HG03060 (cell line): ENCODE data around the gene GABRR1.

Experiments
- ATAC-seq: cut with Tn5 transposase; IDR thresholded peaks from one replicate; pipeline ENCODE4 v1.9.1; 2021; ENCODE audit warnings: low read depth, moderate number of reproducible peaks; ENCODE audit not compliant: unreplicated experiment

Gene GABRR1

GRCh38 chr6:89221129-89221528 is 4.0 kb upstream of the GABRR1 start:
- no peak for ATAC-seq

DNA sequence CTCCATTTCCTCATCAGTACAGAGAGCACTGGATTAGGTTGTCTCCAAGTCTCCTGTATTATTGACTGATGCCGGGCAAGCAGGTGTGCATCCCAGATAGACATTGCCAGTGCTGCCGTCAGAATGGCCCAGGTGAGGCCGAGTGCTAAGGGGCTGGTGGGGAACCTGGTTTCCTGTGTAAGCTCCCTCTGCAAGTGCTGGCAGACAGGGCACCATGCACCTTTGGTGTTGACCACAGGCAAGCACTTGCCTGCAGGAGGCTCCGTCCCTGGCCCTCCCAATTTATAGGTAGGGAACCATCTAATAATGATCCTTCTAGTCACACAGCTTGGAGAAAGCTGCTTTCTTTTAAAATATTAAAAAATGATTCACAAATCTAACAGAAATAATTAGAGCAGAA is 747 bp downstream of the GABRR1 start:
- no peak for ATAC-seq

GRCh38 chr6:89215391-89215790 is 1.8 kb downstream of the GABRR1 start:
- ATAC-seq, result no peak

DNA sequence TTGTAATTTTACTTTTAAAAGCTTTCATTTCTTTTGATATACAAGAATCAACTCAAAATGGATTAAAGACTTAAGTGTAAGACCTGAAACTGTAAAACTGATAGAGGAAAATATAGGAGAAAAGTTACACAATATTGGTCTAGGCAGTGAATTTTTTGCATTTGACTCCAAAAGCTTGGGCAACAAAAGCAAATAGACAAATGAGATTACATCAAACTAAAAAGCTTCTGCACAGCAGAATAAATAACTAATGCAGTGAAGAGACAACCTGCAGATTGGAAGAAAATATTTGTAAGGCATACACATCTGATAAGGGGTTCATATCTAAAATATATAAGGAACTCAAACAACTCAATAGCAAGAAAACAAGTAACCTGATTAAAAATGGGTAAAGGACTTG is 3.0 kb downstream of the GABRR1 start:
- ATAC-seq, result no peak

DNA sequence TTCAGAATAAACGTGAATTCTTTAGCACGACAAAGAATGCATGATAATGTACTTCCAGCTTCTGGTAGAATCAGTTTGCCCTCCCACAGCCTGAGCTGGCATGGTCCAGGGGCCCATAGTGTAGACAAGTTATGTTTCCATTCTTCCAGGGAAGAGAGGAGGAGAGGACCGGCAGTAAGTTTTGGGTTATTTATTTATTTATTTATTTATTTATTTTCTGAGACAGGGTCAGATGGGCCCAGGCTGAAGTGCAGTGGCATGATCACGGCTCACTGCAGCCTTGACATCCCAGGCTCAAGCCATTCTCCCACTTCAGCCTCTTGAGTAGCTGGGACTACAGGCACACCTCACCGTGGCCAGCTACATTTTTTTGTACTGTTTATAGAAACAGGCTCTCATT is 4.7 kb downstream of the GABRR1 start:
- no peak for ATAC-seq

DNA sequence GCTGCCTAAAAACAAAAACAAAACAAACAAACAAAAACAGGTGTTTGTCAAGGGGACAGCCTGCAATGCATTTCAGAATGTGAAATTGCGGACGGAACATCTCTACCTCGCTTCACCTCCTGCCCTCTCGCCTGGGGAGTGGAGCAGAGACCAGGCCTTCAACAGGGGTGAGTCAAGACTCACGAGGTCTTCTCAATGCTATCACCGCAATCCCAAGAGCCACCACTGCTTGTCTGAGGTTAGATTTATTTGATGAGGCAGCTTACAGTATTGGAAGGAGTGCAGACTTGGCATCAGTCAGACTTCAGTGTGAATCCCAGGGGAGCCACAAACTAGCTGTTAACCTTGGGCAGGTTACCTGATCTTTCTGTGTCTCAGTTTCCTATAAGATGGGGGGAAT is 7.7 kb downstream of the GABRR1 start:
- ATAC-seq, result no peak

DNA sequence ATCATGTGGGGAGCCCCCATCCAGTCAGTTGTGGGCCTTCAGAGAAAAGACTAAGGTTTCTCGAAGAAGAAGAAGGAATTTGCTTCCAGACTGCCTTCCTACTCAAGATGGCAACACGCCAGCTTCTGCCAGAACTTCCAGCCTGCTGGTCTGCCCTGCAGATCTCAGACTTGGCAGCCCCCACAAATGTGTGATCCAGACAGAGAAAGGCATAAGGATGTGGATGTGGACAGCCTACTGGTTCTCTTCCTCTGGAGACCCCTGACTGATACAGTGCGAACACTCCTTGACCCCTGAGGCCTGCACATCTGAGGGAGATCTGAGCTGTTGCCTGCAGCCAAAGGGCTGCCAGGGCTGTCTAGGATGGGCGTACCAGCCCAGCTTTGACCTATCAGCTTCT is 8.6 kb downstream of the GABRR1 start:
- ATAC-seq, result no peak

DNA sequence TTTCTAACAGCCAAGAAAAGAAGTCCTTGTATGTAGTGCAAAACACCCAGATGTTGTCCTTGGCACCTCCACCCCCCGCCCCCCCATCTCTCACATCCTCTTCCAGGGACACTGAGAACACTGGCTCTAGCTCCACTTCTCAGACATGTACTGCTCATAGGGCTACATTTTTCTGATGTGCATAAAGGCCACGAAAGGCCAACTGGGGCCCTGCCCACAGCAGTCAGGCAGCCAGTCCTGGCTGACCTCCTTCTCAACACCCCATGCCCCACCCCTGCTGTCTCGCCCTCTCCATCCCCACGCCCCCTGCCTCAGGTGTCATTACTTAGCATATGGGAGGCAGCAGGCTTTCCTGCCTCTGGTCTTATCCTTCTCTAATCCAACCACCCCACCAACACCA is 11.3 kb downstream of the GABRR1 start:
- ATAC-seq, result no peak

GRCh38 chr6:89204096-89204495 is 13.1 kb downstream of the GABRR1 start:
- ATAC-seq, result no peak

- ATAC-seq, result no peak
Observed at GRCh38 chr6:89200706-89201215, 16.4 kb downstream of the GABRR1 start.

- no peak for ATAC-seq
Observed at GRCh38 chr6:89199579-89199978, 17.6 kb downstream of the GABRR1 start.

GRCh38 chr6:89198235-89198634 is 18.9 kb downstream of the GABRR1 start:
- ATAC-seq, result no peak

DNA sequence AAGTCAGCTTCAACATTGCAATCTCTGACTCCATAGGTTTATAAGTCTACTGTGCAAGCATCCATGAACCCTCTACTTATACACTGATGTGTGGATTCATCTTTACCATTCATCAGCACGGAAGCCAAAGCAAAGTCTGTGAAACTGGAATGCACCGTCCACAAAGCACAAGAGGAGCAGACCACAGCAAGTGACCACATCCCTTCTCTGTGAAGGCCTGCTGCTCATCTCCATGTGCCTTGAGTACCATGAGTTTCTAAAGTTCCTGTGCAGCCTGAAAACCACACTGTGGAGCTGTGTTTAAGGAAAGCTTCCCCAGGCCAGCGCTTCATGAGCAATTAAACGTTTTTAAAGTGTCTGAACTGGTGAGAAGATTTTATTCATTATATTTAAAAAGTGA is 20.0 kb downstream of the GABRR1 start:
- ATAC-seq, result no peak

DNA sequence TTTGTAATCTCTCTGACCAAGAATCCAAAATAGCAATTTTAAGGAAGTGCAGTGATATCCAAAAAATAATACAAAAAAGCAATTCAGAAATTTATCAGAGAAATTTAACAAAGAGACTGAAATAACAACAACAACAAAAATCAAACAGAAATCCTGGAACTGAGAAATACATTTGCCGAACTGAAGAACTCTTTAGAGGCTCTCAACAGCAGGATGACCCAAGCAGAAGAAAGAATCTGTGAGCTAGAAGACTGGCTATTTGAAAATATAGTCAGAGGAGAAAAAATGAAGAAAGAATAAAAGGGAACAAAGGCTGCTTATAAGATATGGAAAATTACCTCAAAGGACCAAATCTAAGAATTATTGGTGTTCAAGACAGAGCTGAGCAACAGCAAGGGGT is 22.6 kb downstream of the GABRR1 start:
- ATAC-seq, result no peak

- ATAC-seq, result no peak
Observed at GRCh38 chr6:89190741-89191140, 26.4 kb downstream of the GABRR1 start.

- no peak for ATAC-seq
Observed at GRCh38 chr6:89187504-89187903, 29.7 kb downstream of the GABRR1 start.

- no peak for ATAC-seq
Observed at GRCh38 chr6:89186762-89187161, 30.4 kb downstream of the GABRR1 start.

DNA sequence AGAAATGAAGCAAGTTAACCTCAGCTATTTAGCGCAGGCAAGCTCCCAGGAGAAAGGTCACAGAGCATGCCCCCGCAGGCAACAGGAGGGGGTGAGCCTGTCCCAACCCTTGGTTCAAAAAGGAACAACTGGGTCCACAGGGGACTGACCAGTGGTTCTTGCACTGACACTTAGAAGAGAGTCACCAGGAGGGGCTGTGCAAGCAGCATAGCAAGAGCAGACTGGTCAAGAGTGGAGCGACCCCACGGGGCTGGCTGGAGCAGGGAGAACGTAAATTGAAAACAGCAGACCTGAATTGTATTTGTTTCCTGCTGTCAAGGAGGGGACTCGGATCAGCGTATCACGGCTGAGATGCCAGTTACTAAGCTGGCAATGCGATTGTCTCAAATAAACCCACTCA is 32.8 kb downstream of the GABRR1 start:
- ATAC-seq, result no peak

DNA sequence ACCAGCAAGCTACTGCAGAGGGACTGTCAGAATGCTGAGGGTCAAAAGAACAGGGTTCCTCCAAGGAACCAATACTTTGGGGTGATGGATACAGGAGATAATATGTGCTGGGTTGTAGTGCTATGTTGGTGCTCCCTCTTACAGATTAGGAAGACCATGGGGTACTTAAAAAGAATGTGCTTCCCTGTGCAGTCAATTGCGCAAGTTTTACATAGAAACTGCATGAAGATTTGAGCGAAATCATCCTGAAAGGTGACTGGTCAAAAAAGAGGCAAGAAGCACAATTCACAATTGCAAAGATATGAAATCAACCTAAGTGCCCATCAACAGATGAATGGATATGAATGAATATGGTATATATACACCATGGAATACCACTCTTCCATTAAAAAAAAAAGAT is 33.9 kb downstream of the GABRR1 start:
- ATAC-seq, result no peak

DNA sequence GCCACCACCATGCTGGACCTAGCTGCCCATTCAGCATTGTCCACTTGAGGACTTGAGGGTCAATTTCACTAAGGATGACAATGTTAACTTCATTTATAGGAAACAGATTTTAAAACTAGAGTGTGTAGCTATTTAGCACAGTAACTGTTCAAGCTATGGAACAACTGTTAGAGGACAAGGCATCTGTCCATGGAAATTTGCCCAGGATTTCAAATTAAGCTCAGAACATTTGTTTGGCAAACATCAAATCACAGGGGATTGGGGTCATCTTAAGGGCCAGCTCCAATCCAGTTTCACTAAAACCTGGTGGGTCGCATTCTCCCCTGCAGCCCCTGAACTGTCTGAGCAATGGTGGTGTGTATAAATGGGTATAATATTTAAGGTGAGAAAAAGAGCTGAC is 36.2 kb downstream of the GABRR1 start:
- no peak for ATAC-seq

GRCh38 chr6:89180112-89180511 is 37.0 kb downstream of the GABRR1 start:
- ATAC-seq, result no peak

DNA sequence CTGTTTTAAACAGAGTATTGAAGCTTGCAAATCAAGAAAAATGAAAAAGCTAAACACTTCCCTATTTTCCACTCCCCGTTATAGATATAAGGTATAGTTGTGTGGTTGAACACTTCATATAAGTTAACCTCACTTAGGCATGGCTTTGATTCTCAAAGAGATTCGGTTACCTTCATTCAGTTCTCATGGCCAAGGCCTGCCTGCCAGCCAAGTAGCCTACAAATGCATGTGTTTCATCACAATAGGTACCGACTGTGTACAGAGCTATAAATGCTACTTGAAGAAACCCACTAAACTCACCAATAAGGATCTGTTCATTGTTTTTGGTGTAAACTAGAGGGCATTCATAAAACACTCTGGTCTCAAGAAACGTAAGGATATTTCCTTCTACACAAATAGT is 43.5 kb downstream of the GABRR1 start:
- no peak for ATAC-seq

GRCh38 chr6:89172131-89172530 is 45.0 kb downstream of the GABRR1 start:
- no peak for ATAC-seq

DNA sequence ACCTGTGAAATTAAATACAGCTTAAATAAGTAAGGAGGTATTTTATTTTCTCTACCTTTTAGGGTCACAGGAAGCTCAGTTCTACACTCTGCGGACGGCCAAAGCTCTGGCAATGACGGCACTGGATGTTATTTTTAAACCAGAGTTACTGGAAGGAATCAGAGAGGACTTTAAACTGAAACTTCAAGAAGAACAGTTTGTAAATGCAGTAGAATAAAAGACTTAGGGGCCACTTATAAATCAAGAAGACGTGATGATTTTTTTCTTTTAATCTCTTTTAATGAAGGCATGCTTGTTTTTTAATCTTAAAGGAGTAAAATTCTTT is 55.1 kb downstream of the GABRR1 start:
- no peak for ATAC-seq
